SK-N-SH (cell line): ENCODE results near the gene PAX9.

Experiments used
- CHD2 ChIP-seq: fragments of 150-350 bp; IDR thresholded peaks from 2 replicates; pipeline ENCODE4 v1.6.1; 2018; ENCODE audit warnings: low read length; ENCODE audit not compliant: partially characterized antibody
- EP300 ChIP-seq, 2 experiments: IDR thresholded peaks; 2 replicates each; pipeline versions ENCODE4 v1.4.0 to v1.6.1; 2012; ENCODE audit warnings: borderline replicate concordance in 1 of 2, low read depth in 1 of 2, low read length in 1 of 2
- EZH2phosphoT487 ChIP-seq: fragments of 200-600 bp; sonication (generic); IDR thresholded peaks from 2 replicates; pipeline ENCODE4 v1.6.1; 2017; ENCODE audit warnings: low read depth, mixed run types, mild to moderate bottlenecking, antibody characterized with exemption, moderate library complexity, borderline replicate concordance
- GABPA ChIP-seq: IDR thresholded peaks from 2 replicates; pipeline ENCODE4 v1.4.0; 2012; ENCODE audit warnings: low read depth, mild to moderate bottlenecking
- JUND ChIP-seq: IDR thresholded peaks from 2 replicates; pipeline ENCODE4 v1.4.0; 2012
- NRF1 ChIP-seq: IDR thresholded peaks from 2 replicates; pipeline ENCODE4 v1.6.1; 2012; ENCODE audit warnings: low read depth, mild to moderate bottlenecking, low read length
- RFX5 ChIP-seq: IDR thresholded peaks from 2 replicates; pipeline ENCODE4 v1.6.1; 2012; ENCODE audit warnings: mild to moderate bottlenecking, improper control_type of control experiment, low read length
- TAF1 ChIP-seq: IDR thresholded peaks from 2 replicates; pipeline ENCODE4 v1.6.1; 2012; ENCODE audit warnings: low read depth, mild to moderate bottlenecking, low read length, moderate library complexity, borderline replicate concordance
- TEAD4 ChIP-seq: IDR thresholded peaks from 2 replicates; pipeline ENCODE4 v1.4.0; 2012; ENCODE audit warnings: mild to moderate bottlenecking, borderline replicate concordance; ENCODE audit not compliant: insufficient read depth
- TF ChIP-seq, protein P1 (sequence below): IDR thresholded peaks from 2 replicates; pipeline ENCODE4 v1.4.0; 2012; ENCODE audit warnings: low read depth, borderline replicate concordance
- TF ChIP-seq, protein P2 (sequence below): fragments of 200-600 bp; sonication (generic); IDR thresholded peaks from 2 replicates; pipeline ENCODE4 v1.6.1; 2017; ENCODE audit warnings: antibody characterized with exemption, mild to moderate bottlenecking, moderate library complexity
- TF ChIP-seq, protein P3 (sequence below): IDR thresholded peaks from 2 replicates; pipeline ENCODE4 v1.6.1; 2012; ENCODE audit warnings: mild to moderate bottlenecking, low read depth, low read length, moderate library complexity

DNA sequence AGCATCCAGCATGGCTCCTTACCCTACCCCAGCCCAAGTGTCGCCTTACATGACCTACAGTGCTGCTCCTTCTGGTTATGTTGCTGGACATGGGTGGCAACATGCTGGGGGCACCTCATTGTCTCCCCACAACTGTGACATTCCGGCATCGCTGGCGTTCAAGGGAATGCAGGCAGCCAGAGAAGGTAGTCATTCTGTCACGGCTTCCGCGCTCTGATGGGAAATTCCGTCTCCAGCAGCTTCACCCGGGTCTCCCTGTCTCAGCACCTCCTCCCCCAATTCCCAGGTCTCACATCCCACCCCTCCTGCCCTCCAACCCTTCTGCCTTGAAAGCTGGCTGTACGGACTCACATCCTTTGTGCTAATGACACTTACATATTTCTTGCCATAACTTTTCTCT lies 14.6 kb downstream of the PAX9 start:
- TF ChIP-seq RFX5, result no peak
- no peak for TF ChIP-seq CHD2
- TF ChIP-seq EZH2phosphoT487, result no peak
- no peak for TF ChIP-seq JUND
- no peak for TF ChIP-seq TEAD4
- TF ChIP-seq, protein P1, sequence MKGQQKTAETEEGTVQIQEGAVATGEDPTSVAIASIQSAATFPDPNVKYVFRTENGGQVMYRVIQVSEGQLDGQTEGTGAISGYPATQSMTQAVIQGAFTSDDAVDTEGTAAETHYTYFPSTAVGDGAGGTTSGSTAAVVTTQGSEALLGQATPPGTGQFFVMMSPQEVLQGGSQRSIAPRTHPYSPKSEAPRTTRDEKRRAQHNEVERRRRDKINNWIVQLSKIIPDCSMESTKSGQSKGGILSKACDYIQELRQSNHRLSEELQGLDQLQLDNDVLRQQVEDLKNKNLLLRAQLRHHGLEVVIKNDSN, result no peak
- TF ChIP-seq, protein P2, sequence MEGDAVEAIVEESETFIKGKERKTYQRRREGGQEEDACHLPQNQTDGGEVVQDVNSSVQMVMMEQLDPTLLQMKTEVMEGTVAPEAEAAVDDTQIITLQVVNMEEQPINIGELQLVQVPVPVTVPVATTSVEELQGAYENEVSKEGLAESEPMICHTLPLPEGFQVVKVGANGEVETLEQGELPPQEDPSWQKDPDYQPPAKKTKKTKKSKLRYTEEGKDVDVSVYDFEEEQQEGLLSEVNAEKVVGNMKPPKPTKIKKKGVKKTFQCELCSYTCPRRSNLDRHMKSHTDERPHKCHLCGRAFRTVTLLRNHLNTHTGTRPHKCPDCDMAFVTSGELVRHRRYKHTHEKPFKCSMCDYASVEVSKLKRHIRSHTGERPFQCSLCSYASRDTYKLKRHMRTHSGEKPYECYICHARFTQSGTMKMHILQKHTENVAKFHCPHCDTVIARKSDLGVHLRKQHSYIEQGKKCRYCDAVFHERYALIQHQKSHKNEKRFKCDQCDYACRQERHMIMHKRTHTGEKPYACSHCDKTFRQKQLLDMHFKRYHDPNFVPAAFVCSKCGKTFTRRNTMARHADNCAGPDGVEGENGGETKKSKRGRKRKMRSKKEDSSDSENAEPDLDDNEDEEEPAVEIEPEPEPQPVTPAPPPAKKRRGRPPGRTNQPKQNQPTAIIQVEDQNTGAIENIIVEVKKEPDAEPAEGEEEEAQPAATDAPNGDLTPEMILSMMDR, result no peak
- TF ChIP-seq, protein P3, sequence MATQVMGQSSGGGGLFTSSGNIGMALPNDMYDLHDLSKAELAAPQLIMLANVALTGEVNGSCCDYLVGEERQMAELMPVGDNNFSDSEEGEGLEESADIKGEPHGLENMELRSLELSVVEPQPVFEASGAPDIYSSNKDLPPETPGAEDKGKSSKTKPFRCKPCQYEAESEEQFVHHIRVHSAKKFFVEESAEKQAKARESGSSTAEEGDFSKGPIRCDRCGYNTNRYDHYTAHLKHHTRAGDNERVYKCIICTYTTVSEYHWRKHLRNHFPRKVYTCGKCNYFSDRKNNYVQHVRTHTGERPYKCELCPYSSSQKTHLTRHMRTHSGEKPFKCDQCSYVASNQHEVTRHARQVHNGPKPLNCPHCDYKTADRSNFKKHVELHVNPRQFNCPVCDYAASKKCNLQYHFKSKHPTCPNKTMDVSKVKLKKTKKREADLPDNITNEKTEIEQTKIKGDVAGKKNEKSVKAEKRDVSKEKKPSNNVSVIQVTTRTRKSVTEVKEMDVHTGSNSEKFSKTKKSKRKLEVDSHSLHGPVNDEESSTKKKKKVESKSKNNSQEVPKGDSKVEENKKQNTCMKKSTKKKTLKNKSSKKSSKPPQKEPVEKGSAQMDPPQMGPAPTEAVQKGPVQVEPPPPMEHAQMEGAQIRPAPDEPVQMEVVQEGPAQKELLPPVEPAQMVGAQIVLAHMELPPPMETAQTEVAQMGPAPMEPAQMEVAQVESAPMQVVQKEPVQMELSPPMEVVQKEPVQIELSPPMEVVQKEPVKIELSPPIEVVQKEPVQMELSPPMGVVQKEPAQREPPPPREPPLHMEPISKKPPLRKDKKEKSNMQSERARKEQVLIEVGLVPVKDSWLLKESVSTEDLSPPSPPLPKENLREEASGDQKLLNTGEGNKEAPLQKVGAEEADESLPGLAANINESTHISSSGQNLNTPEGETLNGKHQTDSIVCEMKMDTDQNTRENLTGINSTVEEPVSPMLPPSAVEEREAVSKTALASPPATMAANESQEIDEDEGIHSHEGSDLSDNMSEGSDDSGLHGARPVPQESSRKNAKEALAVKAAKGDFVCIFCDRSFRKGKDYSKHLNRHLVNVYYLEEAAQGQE, result no peak
- no peak for TF ChIP-seq TAF1
- TF ChIP-seq EP300 (IDR thresholded peaks at IDR 0.05; ENCODE audit: borderline replicate concordance in 1 of 2, low read depth in 1 of 2, low read length in 1 of 2), result no peak
- no peak for TF ChIP-seq GABPA
- no peak for TF ChIP-seq NRF1
